ENCODE measurements around the gene PRCD.

The PRCD gene

DNA sequence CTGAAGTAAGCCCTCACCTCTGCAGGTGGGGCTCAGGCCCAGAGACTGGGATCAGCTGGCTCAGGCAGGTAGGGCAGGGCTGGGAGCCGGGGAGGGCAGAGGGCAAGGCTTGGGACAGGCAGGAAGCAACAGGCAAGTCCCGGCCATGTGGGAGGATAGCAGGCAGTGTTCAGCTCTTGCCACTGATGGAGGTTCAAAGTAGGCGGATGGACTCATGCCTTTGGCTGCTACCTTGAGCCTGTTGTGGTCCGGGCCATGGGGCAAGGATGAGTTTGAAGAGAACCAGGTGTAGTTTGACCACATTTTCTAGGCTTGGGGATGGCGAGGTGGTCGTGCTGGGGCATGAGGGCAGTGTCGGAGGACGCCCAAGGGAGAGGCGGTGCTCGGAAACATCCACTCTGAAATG lies 2.7 kb downstream of the PRCD start:
- no peak for DNase-seq

DNA sequence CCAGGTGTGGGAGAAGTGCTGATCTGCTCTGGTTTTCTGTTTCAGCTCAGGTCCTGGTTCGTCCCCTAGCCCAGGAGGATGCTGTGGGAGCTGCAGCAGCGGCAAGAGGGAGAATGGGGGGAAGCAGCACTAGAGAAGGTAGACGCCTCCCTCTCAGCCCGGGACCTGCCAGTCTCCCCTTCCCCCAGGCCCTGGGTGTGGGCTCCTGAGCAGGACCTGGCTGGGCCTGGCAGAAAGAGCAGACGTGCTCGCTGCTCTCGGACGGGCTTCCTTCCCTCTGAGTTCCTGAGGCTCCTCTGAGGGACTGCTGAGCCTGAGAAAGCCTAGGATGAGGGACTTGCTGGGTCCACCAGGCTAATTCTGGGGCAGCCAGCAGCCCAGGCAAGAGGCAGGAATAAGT lies 3.1 kb downstream of the PRCD start:
- DNase-seq: no peak

DNA sequence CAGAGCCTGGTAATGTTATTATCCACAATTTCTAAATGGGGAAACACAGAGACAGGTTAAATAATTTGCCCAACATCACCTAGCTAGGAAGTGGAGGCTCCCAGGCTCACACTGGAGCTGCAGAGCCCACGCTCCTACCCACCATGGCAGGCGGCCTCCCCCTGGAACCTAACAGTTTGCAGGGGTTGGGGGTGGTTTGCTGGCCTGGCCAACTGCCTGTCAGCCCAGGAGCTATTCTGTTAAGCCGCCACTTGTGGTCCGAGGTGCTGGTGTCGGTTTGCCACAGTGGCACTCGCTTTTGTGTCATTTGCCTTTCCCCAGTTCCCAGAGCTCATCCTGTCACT lies 3.6 kb downstream of the PRCD start:
- DNase-seq: no peak

DNA sequence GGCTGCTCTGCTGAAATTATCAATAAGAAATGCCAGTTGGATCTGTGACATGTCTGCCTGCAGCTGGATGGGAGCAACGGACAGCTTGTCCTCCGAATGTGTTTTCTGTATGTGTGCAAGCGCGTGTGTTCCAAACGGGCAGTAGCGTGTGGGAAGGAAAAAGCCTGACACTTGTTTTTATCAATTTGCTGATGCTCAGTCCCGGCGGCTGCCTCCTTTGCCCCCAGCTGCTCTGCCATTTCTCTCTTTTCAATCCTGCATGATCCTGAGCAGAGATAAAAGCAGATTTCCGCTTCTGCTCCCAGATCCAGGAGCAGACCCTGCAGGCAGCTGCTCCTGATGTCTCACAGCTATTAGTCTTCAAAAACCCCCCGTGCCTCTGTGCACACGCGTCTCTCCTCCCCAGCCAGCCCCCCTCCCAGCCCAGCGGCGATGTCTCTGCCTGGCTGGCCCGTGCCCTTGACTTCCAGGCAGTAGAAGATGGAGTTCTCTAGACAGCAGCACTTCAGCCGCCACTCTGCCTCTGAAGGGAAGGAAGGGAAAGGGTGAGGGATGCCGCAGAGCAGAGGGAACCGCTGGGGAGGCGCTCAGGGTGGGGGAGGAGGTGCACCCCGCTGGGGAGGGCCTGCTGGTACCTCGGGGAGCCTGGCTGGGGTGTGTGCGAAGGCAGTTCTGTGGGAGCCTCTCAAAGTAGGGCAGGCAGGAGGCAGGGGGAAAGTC lies 4.1 kb downstream of the PRCD start:
- no peak for DNase-seq

DNA sequence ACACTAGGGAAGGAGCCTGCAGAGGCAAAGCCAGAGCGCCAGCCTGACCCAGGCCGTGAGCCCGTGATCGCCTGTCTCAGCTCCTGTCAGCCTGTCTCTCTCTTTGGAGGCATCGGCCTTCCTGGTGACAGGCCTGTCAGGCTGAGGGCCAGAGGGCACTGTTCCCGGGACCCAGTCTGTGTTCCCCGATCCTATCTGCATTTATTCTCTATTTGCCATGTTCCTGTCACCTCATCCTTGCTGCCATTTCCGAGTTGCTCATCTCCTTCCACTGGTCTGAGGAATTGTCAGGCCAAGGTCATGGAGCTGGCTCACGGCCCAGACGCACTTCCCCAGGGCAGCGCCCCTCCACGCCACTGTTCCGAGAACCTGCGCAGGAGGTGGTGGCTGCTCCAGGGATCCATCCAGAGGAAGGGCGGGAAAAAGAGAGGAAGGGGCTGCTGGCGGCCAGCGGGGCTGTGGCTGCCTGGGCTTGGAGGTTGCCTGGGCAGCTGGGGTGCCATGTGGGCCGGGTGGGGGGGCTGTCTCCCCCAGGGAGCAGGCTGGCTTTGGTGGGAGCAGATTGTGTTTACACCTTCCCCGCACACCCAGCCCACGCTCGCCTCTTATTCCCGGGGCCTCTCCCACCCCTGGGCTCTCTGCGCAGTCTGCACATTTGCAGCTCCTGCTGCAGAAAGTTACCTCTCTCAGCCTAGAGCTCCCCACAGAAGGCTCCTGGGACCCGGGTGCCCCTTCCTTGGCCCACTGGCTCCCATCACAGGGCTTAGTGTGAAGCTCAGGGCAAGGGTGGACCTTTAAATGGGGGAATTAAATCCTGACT lies 4.9 kb downstream of the PRCD start:
- DNase-seq: no peak

DNA sequence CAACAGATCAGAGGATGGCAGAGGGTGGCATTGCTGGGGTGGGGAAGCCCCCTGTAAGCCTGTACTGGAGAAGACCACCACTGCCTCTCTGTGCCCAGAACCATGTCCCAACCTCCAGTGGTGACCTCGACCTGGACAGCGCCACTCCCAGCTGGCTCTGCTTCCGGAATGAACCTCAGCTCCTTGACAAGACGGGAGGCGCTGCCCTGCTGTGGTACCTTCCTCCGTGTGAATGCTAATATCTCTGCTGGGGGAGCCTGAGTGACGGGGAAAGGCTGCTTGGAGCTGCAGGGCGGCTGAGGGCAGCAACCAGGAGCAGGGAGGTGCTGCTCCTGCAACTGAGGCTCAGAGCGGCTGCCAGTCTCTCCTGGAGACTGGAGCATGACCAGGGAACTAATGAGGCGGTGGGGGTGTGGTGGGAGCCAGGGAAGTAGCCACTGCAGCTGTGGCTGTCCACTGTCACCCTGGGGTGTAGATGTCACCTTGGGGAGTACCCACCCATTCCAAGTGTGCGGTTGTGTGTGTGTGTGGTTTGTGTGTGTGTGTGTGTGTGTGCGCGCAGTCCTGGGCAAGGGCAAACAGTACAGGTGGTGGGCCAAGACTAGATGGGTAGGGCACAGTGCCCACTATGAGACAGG lies 6.2 kb downstream of the PRCD start:
- no peak for DNase-seq

DNA sequence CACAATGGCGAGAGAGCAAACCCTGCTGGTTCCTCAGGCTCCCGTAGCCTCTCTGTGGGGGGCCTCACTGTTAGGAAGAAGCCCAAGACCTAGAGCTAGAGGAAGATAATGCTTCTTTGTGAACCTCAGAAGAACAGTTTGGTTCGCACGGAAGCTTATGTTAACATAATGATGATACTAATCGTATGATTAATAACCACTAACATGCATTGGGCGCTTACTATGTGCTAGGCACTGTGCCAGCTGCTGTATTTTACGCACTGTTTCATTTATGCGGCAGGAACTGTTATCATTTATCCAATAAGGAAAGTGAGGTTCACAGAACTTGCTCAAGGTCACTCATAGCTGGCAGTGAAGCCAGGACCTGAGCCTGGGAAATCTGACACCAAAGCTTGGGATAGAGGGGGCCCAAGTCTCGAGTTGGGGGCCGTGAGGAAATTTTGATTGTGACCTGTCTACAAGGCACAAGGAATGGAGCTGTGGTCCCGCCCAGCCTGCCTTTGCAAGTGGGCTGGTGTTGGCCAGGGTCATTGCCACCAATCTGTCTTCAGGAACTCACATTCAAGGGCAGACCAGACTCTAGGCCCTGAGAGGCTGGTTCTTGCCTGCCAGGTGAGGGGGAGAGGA lies 6.8 kb downstream of the PRCD start:
- no peak for DNase-seq

DNA sequence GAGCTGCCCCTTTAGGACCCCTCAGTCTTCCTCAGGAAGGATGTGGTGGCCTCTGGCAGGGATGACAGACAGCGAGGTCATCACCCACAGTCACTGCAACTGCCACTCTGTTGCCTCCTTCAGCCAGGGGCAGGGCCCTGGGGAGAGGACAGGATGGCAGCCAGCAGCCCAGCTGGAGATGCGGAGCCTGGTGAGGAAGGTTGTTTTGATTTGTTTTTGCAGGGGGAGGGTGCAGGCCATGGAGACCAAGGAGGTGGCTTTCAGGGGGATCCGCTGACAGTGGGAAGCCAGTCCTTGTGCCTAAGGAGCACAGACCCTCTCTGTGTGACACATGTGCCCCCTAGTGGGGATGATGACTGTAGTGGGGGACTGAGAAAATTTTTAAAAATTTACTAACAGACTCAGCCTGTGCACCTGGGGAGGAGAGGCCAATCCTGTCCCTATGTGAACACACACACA lies 7.4 kb downstream of the PRCD start:
- peak; percentile 58 for DNase-seq

DNA sequence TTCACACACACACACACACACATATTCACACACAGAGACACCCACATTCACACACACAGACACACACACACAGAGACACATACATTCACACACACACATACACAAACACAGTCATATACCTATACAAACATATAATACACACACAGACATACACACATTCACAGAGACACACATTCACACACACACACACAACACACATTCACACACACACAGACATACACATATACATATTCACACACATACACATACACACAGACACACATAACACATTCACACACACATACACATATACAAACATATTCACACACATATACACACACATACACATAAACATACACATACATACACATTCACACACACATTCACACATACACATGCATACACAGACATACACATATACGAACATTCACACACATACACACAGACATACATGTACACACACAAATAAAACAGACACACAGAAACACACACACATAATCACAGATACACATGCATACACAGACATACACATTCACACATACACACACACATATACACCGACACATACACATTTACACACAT lies 7.9 kb downstream of the PRCD start:
- DNase-seq: no peak

DNA sequence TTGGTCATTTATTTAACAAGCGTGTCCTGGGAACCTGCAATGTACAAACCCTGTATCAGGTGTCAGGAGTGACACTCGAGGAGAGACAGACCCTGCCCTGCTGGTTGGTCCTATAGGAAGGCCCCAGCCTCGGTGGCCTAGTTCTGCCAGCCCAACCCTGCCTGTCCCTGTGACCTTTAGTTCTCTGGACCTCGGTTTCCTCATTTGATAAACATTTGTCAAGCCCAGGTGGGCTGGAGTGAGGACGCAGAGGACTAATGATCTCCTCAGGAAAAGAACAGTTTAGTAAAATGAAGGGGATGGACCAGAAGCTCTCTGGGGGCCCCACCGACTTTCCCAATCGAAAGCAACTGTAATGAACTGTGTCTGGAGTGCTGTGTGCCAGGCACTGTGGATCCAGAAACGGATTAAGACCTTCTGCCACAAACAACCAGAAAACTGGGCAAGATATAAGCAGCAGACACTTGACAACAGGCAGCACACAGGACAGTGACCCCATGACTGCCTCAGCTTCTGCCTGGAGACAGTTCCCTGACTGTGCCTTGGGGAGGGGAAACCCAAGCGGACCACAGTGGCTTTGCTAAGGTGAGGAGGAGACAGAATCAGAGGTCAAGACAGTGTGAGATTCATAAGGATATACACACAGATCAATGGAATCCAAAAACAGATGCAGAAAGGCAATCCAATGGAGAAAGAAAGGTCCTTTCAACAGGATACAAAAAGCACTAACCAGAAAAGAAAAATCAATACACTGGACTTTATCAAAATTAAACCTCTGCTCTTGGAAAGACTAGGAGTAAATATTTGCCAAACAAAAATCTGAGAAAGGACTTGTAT lies 8.8 kb downstream of the PRCD start:
- no peak for DNase-seq

DNA sequence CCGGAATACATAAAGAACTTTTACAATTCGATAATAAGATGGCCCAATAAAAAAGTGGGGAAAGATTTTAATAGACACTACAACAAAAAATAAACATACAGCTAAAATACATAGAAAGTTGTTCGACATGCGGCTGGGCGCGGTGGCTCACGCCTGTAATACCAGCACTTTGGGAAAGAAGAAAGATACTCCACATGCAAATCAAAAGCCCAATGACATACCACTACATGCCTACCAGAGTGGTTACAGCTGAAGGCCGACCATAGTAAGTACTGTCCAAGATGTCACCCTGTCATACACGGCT lies 9.3 kb downstream of the PRCD start:
- no peak for DNase-seq

DNA sequence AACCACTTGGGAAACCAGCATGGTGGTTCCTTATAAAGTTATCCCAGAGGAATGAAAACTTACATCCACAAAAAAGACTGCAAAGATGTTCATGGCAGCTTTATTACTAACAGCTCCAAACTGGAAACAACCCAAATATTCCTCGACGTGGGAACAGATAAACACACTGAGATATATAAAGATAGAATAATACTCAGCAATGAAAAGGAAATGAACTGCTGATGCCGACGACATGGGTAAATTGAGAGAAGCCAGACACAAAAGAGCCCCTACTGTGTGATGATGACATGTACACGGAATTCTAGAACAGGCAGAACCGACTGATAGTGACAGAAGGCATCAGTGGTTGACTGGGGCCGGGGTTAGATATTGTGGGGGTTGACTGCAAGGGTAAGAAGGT lies 9.7 kb downstream of the PRCD start:
- DNase-seq: no peak

DNA sequence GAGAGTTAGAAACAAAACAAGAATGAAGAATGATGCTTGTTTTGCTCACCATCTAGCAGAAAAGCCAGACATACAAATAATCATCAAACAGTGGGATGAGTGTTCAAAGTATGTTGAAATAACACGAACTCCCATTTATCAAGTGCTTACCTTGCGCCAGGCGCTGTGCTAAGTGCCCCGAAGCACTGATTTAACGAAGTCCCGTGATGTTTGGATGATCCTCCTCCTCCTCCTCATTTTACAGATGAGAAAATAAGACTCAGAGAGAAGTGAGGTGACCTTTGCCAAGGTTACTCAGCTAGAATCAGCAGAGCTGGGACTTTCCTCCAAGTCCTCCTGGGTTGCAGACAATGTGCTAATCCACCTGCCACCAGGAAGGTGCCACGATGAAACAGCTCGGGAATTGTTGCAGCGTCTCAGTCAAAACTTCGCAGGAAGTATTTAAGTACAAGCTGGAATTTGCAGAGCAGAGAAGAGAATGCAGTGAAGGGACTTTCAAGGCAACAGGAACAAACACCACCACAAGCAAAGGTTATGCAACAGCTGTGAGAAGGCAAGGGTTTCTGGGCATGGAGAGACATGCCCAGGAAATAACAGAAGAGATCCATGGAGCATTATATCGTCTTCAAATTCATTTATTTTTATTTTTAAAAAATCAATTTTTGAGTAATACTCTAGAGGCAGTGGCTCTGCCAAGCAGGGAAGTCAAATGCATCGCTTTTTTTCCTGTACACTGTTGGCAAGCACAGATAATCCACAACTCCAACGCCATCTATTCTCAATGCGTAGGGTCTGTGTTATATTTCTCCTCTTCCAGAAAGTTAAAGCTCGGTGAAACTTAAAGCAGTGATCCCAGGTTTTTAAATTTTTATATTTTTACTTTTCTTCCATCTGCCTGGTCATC lies 11.1 kb downstream of the PRCD start:
- no peak for DNase-seq

DNA sequence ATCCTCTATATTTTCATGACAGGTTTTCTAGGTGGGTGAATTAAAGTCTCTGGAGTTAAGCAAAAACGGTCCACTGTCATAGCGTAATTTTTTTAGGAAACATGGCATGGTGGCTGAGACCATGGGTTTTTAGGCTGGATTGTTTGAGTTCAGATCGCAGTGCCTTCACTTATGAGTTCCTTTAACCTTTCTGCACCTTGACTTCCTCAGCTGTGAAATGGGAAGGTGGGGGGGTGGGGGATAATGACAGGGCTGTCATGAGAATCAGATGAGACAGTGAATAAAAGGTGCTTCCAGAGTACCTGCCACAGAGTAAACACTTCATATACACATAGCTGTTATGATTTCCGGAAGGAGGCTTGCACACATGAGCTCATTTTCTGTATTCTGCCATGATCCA lies 11.8 kb downstream of the PRCD start:
- DNase-seq: no peak

DNA sequence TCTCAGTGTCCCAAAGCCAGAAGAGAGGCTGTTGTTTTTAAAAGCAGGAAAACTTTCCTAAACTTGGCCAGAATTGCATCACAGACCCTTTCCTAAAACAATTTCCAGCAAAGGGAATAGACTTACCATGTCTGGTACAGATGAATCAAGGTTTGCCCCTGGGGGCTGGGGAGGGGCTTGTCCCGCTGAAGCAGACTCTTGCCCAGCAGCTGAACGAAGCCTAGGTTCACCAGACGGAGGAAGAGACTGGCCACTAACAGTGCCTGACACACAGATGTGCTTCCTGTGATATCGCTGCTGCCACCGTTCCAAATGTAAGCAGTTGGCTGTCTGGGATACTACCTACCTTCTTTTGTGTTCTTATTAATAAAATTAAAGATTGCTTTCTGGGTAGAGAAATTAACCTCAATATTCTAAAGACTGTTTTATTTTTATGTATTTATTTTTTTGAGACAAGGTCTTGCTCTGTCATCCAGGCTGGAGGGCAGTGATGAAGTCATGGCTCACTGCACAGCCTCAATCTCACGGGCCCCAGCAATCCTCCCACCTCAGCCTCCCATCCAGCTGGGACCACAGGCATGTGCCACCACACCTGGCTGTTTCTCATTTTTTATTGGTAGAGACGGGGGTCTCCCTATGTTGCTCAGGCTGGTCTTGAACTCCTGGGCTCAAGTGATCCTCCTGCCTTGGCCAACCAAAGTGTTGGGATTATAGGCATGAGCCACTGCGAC lies 13.5 kb downstream of the PRCD start:
- no peak for DNase-seq

DNA sequence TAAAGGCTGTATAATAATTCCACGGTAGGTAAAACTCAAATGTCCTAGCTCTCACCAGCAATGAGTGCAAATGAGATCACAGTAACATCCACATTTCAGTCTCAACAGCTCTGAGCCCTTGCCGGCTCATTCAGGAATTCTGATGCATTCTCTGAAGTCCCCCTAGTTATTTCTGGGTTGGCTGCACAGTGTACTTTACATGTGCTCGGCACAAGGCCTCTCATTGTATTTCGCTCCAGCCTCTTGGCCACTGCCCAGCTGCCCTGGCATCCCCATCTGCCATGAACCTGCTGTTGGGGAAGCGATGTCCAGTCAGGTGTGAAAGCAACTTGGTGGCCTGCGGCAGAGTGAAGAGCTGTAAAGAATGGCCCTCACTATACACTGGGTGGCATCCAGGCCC lies 14.3 kb downstream of the PRCD start:
- DNase-seq: no peak

DNA sequence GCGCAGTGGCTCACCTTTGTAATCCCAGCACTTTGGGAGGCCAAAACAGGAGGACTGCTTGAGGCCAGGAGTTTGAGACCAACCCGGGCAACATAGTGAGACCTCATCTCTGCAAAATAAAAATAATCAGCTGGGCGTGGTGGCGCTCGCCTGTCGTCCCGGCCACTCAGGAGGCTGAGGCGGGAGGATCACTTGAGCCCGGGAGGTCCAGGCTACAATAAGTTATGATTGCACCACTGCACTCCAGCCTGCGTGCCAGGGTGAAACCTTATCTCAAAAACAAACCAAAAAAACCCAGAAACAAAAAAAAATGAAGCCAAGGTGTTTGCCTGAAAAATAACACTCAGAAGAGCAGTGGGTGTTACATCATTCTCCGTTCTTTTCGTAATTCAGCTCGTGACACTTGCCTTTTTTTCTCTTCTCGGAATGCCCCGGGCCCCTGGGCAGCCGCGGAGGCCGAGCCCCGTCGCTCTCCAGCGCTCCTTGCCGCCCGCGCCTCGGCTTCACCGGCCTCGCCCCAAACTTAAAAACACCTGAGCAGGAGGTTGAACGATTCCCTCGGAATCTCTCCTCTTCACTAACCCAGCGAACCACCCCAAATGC lies 17.0 kb downstream of the PRCD start:
- peak; percentile 35 for DNase-seq

DNA sequence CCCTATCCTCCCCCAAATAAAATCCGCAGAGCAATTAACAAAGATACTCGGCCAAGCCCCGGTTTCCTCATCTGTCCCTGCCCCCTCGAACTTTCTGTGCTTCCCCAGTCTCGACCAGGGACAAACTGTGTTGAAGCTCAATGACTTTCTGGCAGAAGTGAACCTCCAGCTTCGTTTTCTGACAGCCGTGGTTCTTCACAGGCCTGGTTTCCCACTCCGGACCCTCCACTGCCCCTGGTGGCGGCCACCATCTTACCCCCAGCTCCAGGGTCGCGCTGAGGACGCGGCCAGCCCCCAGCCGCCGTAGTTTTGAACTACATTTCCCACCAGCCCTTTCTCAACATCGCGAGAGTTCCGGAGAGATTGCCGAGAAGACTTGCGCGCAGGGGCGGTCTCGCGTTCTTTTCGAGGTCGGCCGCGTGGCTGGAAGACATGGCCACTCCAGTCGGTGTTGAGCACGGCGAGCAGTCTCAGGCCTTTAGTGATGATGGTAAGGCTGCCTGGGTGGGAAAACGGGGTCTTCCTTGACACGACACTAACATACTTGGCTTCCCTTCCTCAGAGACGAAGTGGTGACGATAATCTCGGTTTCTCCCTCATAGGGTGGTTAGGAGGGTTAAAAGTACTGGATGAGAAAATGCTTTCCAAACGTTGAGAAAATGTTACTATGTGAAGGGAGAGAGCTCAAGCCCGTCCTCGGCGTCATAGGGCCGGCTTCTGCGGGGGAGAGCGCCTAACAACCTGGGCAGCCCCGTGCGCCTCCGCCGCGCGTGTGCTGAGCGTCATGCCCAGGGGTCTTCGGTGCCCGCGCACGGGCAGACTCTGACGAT lies 17.7 kb downstream of the PRCD start:
- peak; percentile 98 for DNase-seq

All from activated CD4-positive, alpha-beta T cell treated with anti-CD3 and anti-CD28 coated beads, Interleukin-10, Interleukin-2, amounts not matched to agents 100 ng/mL and 50 ng/mL, durations not matched to agents 16 hours and 8 hours (primary cell).